K562 (cell line): ENCODE data around the gene PRKAG2. TPM values are rescaled to one million over a fixed set of nuclear protein-coding genes. Genes with fewer than 3 reads are reported as not detected.

Source experiments
- ATAC-seq: fragments of 200-7000 bp; cut with Tn5 transposase; 3 replicates; pipeline ENCODE4 v1.9.1; 2020; ENCODE audit warnings: moderate library complexity
- BruUV-seq: library from RNA; stranded (reverse); fragments of 400-500 nt; replicated peaks from 2 replicates; lab custom pipeline; 2021; lab: Mats Ljungman, UMichigan
- CTCF ChIA-PET: fragments of 300-600 bp; formaldehyde crosslinking; extraction: SDS; loops from one replicate; lab custom pipeline; 2021; ENCODE audit warnings: low intra/inter-chr PET ratio; lab: Yijun Ruan, JAX
- POLR2A ChIA-PET: fragments of 300-600, 350-650 bp; sonication (Branson Sonifier 250); formaldehyde crosslinking; extraction: SDS; loops from one replicate; lab custom pipeline; 2021; ENCODE audit warnings: antibody characterized with exemption, inconsistent platforms; lab: Yijun Ruan, JAX
- DNase-seq, 4 experiments: peaks; one replicate each; pipeline versions ENCODE4 v3.0.0 to v3.0.0-alpha.2; 2011 to 2018; ENCODE audit warnings: low spot score in 3 of 4, mixed read lengths in 3 of 4; ENCODE audit errors: extremely low read depth in 1 of 4
- FAIRE-seq: peaks from 2 replicates; lab custom pipeline; 2011; peaks lifted over from hg19 to GRCh38; lab: Jason Lieb, UNC
- H2AFZ ChIP-seq: 2 replicates; pipeline ENCODE4 v1.6.0; 2011; ENCODE audit warnings: low read depth, low read length, control low read depth, inconsistent platforms
- H3K27ac ChIP-seq: fragments of 200-600 bp; 3 replicates; pipeline ENCODE4 v1.8.0; 2011; ENCODE audit warnings: low read depth, mild to moderate bottlenecking, control low read depth, inconsistent platforms, low read length, moderate library complexity, mixed read lengths; ENCODE audit errors: extremely low read depth
- H3K27me3 ChIP-seq, 2 experiments: fragments of 300-600 bp in 1 of 2; 2 replicates in 1 of 2; 3 replicates in 1 of 2; pipeline versions ENCODE4 v1.6.0 to v1.8.0; 2011; ENCODE audit warnings: inconsistent platforms in 2 of 2, low read length in 2 of 2, mild to moderate bottlenecking in 1 of 2, mixed read lengths in 1 of 2, moderate library complexity in 1 of 2; ENCODE audit not compliant: control insufficient read depth in 2 of 2, insufficient read depth in 2 of 2
- H3K36me3 ChIP-seq: fragments of 300-600 bp; 3 replicates; pipeline ENCODE4 v1.8.0; 2011; ENCODE audit warnings: mild to moderate bottlenecking, low read length, inconsistent platforms; ENCODE audit not compliant: control insufficient read depth, insufficient read depth
- H3K4me1 ChIP-seq, 2 experiments: fragments of 200-600 bp in 1 of 2; replicated peaks in 1 of 2; 2 replicates in 1 of 2; 3 replicates in 1 of 2; pipeline versions ENCODE4 v1.5.1 to v1.8.0; 2011; ENCODE audit warnings: inconsistent platforms in 2 of 2, low read length in 2 of 2, mild to moderate bottlenecking in 1 of 2, mixed read lengths in 1 of 2, moderate library complexity in 1 of 2; ENCODE audit not compliant: control insufficient read depth in 2 of 2, insufficient read depth in 2 of 2
- H3K4me2 ChIP-seq: 2 replicates; pipeline ENCODE4 v1.6.1; 2011; ENCODE audit warnings: low read length, control low read depth, inconsistent platforms, mixed read lengths; ENCODE audit not compliant: insufficient read depth
- H3K4me3 ChIP-seq: fragments of 200-600 bp; sonication (generic), shearing (Covaris generic); 2 replicates; pipeline ENCODE4 v1.5.1; 2016; ENCODE audit warnings: control low read depth, inconsistent platforms
- H3K79me2 ChIP-seq: fragments of 200-600 bp; 3 replicates; pipeline ENCODE4 v1.8.0; 2011; ENCODE audit warnings: low read length, inconsistent platforms; ENCODE audit not compliant: control insufficient read depth, insufficient read depth
- H3K9ac ChIP-seq, 2 experiments: 2 replicates each; pipeline versions ENCODE4 v1.6.0 to v1.6.1; 2011; ENCODE audit warnings: low read depth in 2 of 2, low read length in 2 of 2, control low read depth in 1 of 2, inconsistent platforms in 1 of 2, mild to moderate bottlenecking in 1 of 2, mixed read lengths in 1 of 2; ENCODE audit not compliant: insufficient read depth in 1 of 2
- H3K9me1 ChIP-seq: one replicate; pipeline ENCODE4 v1.6.0; 2011; ENCODE audit warnings: inconsistent platforms, mild to moderate bottlenecking, low read length, moderate library complexity; ENCODE audit not compliant: control insufficient read depth, insufficient read depth
- H3K9me3 ChIP-seq: replicated peaks from 2 replicates; pipeline ENCODE4 v1.5.1; 2011; ENCODE audit warnings: low read depth, low read length, inconsistent platforms; ENCODE audit not compliant: control insufficient read depth, insufficient read depth
- H4K20me1 ChIP-seq: replicated peaks from 2 replicates; pipeline ENCODE4 v1.6.1; 2011; ENCODE audit warnings: low read length, inconsistent platforms, mixed read lengths; ENCODE audit not compliant: control insufficient read depth, insufficient read depth
- EP400 ChIP-seq: fragments of 450-650 bp; IDR thresholded peaks from 2 replicates; pipeline ENCODE4 v1.6.1; 2017; ENCODE audit warnings: antibody characterized with exemption, mild to moderate bottlenecking, moderate library complexity
- ZKSCAN1 ChIP-seq: fragments of 150-350 bp; IDR thresholded peaks from 2 replicates; pipeline ENCODE4 v1.6.1; 2016; ENCODE audit warnings: low read depth, low read length
- WGBS: fragments of 100-300 bp; shearing (Covaris generic); methylation state at CpG from one replicate; pipeline ENCODE4 v1.1.6; 2016; ENCODE audit warnings: low coverage, mixed read lengths; ENCODE audit not compliant: insufficient coverage; ENCODE audit errors: missing lambda C conversion rate; 5-methylcytosine and 5-hydroxymethylcytosine counted together
- in situ Hi-C: fragments of 300-500 bp; cut with MboI; formaldehyde crosslinking; loops from 4 replicates; pipeline ENCODE4 v1.15.0; 2018; ENCODE audit warnings: inconsistent platforms, mixed read lengths
- intact Hi-C: fragments of 100-400 bp; cut with micrococcal nuclease; formaldehyde crosslinking; loops from 2 replicates; pipeline ENCODE4 v1.14.2; 2022
- polyA plus RNA-seq, 8 experiments: library from polyadenylated mRNA; depleted of rRNA in 4 of 8; stranded (reverse) in 5 of 8; unstranded in 3 of 8; fragments of >200 nt; fragmentation: Nextera tagmentation in 2 of 8; fragmentation: Illumina TruSeq in 1 of 8; extraction: Ambion mirVana in 2 of 8; extraction: Trizol in 1 of 8; gene quantifications; 2 replicates each; pipeline versions ENCODE4 v1.2.1 to v1.2.3, GENCODE V29; 2011 to 2014; ENCODE audit warnings: inconsistent platforms in 1 of 8, missing spikeins in 1 of 8
- total RNA-seq, 7 experiments: library from RNA; depleted of rRNA in 6 of 7; stranded (reverse); fragments of >200 nt in 6 of 7; fragmentation: Illumina TruSeq in 2 of 7; extraction: Trizol in 2 of 7; gene quantifications; 2 replicates each; pipeline versions ENCODE4 v1.2.1 to v1.2.3, GENCODE V29; 2011 to 2021; ENCODE audit warnings: low replicate concordance in 1 of 7
- TF ChIP-seq, protein P1 (sequence below), 2 experiments: fragments of 450-650 bp; IDR thresholded peaks; 2 replicates each; pipeline ENCODE4 v1.6.1; 2016
- TF ChIP-seq, protein P2 (sequence below): fragments of 450-650 bp; IDR thresholded peaks from 2 replicates; pipeline ENCODE4 v1.6.1; 2018; ENCODE audit warnings: mild to moderate bottlenecking, low read depth; ENCODE audit not compliant: partially characterized antibody
- TF ChIP-seq, protein P3 (sequence below): sonication (generic); formaldehyde crosslinking; IDR thresholded peaks from 2 replicates; pipeline ENCODE4 v1.8.0; 2022; ENCODE audit warnings: mild to moderate bottlenecking, low read depth, missing genetic modification reagents

The PRKAG2 gene
- total and polyA plus RNA-seq, 9 of the 15 experiments (the other 6 are each of a cell fraction or from before 2014, with no cell fraction given) = 0.99 to 5.6 (median 3.3) TPM

DNA sequence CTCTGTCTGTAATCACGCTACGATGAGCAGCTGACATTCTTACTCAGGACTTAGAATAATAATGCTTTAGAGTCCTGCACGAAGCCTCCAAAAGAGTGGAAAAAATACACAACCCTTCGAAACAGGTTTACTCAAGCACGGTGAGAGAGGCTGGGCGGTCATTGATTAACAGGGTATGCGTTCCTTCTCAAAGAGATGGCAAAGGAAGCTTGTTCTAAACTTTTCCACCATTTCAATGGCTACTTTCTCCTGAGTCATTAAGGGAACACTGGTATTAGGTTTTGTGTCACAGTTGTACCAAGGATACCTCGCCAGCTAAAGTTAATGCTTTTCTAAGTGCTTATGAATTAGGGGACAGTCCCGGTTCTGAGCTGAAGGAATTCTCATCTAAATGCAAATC lies 215.3 kb downstream of the PRKAG2 start:
- no peaks in the 10 kb centered on the region for H4K20me1 ChIP-seq
- intact Hi-C loops = no loop called here
- H3K9ac ChIP-seq = no peak overlapping the region
- H3K27me3 ChIP-seq = peaks cover 40 to 41% of the 10 kb centered on the region in 2 experiments
- TF ChIP-seq, protein P1, sequence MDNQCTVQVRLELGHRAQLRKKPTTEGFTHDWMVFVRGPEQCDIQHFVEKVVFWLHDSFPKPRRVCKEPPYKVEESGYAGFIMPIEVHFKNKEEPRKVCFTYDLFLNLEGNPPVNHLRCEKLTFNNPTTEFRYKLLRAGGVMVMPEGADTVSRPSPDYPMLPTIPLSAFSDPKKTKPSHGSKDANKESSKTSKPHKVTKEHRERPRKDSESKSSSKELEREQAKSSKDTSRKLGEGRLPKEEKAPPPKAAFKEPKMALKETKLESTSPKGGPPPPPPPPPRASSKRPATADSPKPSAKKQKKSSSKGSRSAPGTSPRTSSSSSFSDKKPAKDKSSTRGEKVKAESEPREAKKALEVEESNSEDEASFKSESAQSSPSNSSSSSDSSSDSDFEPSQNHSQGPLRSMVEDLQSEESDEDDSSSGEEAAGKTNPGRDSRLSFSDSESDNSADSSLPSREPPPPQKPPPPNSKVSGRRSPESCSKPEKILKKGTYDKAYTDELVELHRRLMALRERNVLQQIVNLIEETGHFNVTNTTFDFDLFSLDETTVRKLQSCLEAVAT (IDR thresholded peaks at IDR 0.05) = no peak
- TF ChIP-seq EP400 (no peak), ZKSCAN1 (no peak)
- TF ChIP-seq, protein P2, sequence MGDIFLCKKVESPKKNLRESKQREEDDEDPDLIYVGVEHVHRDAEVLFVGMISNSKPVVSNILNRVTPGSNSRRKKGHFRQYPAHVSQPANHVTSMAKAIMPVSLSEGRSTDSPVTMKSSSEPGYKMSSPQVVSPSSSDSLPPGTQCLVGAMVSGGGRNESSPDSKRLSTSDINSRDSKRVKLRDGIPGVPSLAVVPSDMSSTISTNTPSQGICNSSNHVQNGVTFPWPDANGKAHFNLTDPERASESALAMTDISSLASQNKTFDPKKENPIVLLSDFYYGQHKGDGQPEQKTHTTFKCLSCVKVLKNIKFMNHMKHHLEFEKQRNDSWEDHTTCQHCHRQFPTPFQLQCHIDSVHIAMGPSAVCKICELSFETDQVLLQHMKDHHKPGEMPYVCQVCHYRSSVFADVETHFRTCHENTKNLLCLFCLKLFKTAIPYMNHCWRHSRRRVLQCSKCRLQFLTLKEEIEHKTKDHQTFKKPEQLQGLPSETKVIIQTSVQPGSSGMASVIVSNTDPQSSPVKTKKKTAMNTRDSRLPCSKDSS = no peak
- TF ChIP-seq, protein P3, sequence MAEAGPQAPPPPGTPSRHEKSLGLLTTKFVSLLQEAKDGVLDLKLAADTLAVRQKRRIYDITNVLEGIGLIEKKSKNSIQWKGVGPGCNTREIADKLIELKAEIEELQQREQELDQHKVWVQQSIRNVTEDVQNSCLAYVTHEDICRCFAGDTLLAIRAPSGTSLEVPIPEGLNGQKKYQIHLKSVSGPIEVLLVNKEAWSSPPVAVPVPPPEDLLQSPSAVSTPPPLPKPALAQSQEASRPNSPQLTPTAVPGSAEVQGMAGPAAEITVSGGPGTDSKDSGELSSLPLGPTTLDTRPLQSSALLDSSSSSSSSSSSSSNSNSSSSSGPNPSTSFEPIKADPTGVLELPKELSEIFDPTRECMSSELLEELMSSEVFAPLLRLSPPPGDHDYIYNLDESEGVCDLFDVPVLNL (CRISPR knock-in tag) = no peak
- H3K9me1 ChIP-seq = no peaks in the 10 kb centered on the region
- no peaks in the 10 kb centered on the region for H3K4me1 ChIP-seq
- FAIRE-seq (no peak), DNase-seq (no peak), ATAC-seq (no peak)
- CTCF ChIA-PET = no interaction called here
- H3K9me3 ChIP-seq = no peaks in the 10 kb centered on the region
- H3K4me3 ChIP-seq = no peak overlapping the region
- H3K36me3 ChIP-seq = no peaks in the 10 kb centered on the region
- no TSS peak for BruUV-seq
- in situ Hi-C loops = no loop called here
- no peak overlapping the region for H3K4me2 ChIP-seq
- H3K27ac ChIP-seq = no peak overlapping the region
- WGBS = 0% methylated on average over 9 of the region's 9 CpGs
- H2AFZ ChIP-seq = no peak overlapping the region
- POLR2A ChIA-PET = interaction anchor here (0.6 kb wide), 1 partner anchor 100 kb away, joined by 3 read pairs; no protein-coding TSS in a partner anchor
- H3K79me2 ChIP-seq = no peaks in the 10 kb centered on the region
